Caco-2 (cell line): ENCODE results near the gene NKX1-2. TPM values are rescaled to one million over a fixed set of nuclear protein-coding genes. Genes with fewer than 3 reads are reported as not detected.
A peak's percentile ranks its signal among the peaks of the same experiment; 100 is the strongest.

Experiments used
- BruUV-seq: library from RNA; stranded (reverse); fragments of 400-500 nt; replicated peaks from 2 replicates; lab custom pipeline; 2021; lab: Mats Ljungman, UMichigan
- CTCF ChIA-PET: fragments of 300-600 bp; sonication (Branson Sonifier 250); formaldehyde crosslinking; loops from one replicate; lab custom pipeline; 2022; ENCODE audit warnings: antibody characterized with exemption; lab: Charles Lee
- POLR2A ChIA-PET: fragments of 300-600 bp; sonication (Branson Sonifier 250); formaldehyde crosslinking; loops from one replicate; lab custom pipeline; 2022; ENCODE audit warnings: antibody characterized with exemption; lab: Charles Lee
- DNase-seq, 2 experiments: peaks; one replicate each; pipeline versions ENCODE4 v3.0.0 to v3.0.0-alpha.2; 2020 to 2022
- H3K27me3 ChIP-seq: replicated peaks from 2 replicates; pipeline ENCODE4 v1.6.0; 2011; ENCODE audit warnings: low read length; ENCODE audit not compliant: control insufficient read depth, insufficient read depth
- H3K36me3 ChIP-seq: 2 replicates; pipeline ENCODE4 v1.5.1; 2011; ENCODE audit warnings: low read length; ENCODE audit not compliant: control insufficient read depth, insufficient read depth
- H3K4me1 ChIP-seq: fragments of 250-450 bp; sonication (Bioruptor Pico); 2 replicates; pipeline ENCODE4 v1.5.1; 2020; ENCODE audit warnings: mild to moderate bottlenecking
- H3K4me3 ChIP-seq: 2 replicates; pipeline ENCODE4 v1.5.1; 2011; ENCODE audit warnings: low read depth, mild to moderate bottlenecking, control low read depth, low read length
- H3K9me3 ChIP-seq: fragments of 250-450 bp; sonication (Bioruptor Pico); 2 replicates; pipeline ENCODE4 v1.5.1; 2020; ENCODE audit warnings: mild to moderate bottlenecking, moderate library complexity
- H3K27ac Mint-ChIP-seq: one replicate; pipeline ENCODE4 v1.8.0; 2022; ENCODE audit warnings: mixed read lengths; ENCODE audit not compliant: unreplicated experiment
- H3K27me3 Mint-ChIP-seq: one replicate; pipeline ENCODE4 v1.8.0; 2022; ENCODE audit warnings: mixed read lengths; ENCODE audit not compliant: insufficient read depth, unreplicated experiment
- H3K36me3 Mint-ChIP-seq: one replicate; pipeline ENCODE4 v1.8.0; 2022; ENCODE audit warnings: mild to moderate bottlenecking, mixed read lengths; ENCODE audit not compliant: insufficient read depth, unreplicated experiment
- H3K4me1 Mint-ChIP-seq: one replicate; pipeline ENCODE4 v1.8.0; 2022; ENCODE audit warnings: low read depth, mixed read lengths; ENCODE audit not compliant: unreplicated experiment
- H3K4me3 Mint-ChIP-seq: one replicate; pipeline ENCODE4 v1.8.0; 2022; ENCODE audit warnings: mild to moderate bottlenecking, moderate library complexity, mixed read lengths; ENCODE audit not compliant: unreplicated experiment
- H3K9me3 Mint-ChIP-seq: one replicate; pipeline ENCODE4 v1.8.0; 2022; ENCODE audit warnings: mixed read lengths; ENCODE audit not compliant: unreplicated experiment
- intact Hi-C: fragments of 100-400 bp; cut with micrococcal nuclease; formaldehyde crosslinking; loops from one replicate; pipeline ENCODE4 v1.10.0; 2022; ENCODE audit not compliant: unreplicated experiment
- total RNA-seq: library from RNA; stranded (reverse); gene quantifications from 2 replicates; pipeline ENCODE4 v1.2.3, GENCODE V29; 2022
- TF ChIP-seq, protein P1 (sequence below), 2 experiments: fragments of 200-600 bp in 1 of 2; IDR thresholded peaks; 1 replicate in 1 of 2; 2 replicates in 1 of 2; pipeline versions ENCODE4 v1.5.1 to v1.8.0; 2011 to 2022; ENCODE audit warnings: antibody characterized with exemption in 1 of 2, control low read depth in 1 of 2, inconsistent platforms in 1 of 2, low read depth in 1 of 2, low read length in 1 of 2, mild to moderate bottlenecking in 1 of 2, moderate library complexity in 1 of 2; ENCODE audit not compliant: insufficient read depth in 1 of 2, severe bottlenecking in 1 of 2, unreplicated experiment in 1 of 2

The NKX1-2 gene
- total RNA-seq, 1 experiment from 2014 or later, result 2.8 TPM

DNA sequence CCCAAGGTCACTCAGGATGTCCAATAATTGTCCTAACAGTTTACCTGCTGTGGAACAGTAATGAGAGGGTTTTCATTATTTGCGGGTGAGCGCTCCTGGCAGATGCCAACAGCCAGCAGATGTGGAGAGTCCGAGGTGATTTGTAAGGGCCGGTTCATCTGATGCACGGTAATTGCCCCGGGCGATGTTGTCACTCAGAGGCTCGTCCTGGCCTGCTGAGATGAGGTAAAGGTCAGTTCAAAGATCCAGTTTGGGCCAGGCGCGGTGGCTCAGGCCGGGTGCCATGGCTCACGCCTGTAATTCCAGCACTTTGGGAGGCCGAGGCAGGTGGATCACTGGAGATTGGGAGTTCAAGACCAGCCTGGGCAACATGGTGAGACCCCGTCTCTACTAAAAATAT lies 28.7 kb upstream of the NKX1-2 start:
- no peak overlapping the region for H3K4me3 ChIP-seq
- no peaks in the 10 kb centered on the region for H3K27me3 Mint-ChIP-seq
- TF ChIP-seq, protein P1, sequence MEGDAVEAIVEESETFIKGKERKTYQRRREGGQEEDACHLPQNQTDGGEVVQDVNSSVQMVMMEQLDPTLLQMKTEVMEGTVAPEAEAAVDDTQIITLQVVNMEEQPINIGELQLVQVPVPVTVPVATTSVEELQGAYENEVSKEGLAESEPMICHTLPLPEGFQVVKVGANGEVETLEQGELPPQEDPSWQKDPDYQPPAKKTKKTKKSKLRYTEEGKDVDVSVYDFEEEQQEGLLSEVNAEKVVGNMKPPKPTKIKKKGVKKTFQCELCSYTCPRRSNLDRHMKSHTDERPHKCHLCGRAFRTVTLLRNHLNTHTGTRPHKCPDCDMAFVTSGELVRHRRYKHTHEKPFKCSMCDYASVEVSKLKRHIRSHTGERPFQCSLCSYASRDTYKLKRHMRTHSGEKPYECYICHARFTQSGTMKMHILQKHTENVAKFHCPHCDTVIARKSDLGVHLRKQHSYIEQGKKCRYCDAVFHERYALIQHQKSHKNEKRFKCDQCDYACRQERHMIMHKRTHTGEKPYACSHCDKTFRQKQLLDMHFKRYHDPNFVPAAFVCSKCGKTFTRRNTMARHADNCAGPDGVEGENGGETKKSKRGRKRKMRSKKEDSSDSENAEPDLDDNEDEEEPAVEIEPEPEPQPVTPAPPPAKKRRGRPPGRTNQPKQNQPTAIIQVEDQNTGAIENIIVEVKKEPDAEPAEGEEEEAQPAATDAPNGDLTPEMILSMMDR (IDR thresholded peaks at IDR 0.05; ENCODE audit: insufficient read depth in 1 of 2, low read depth in 1 of 2, low read length in 1 of 2, severe bottlenecking in 1 of 2, unreplicated experiment in 1 of 2), result no peak
- no peaks in the 10 kb centered on the region for H3K27me3 ChIP-seq
- POLR2A ChIA-PET, result no interaction called here
- H3K27ac Mint-ChIP-seq, result peak overlapping the region; percentile 32
- peaks cover 38% of the 10 kb centered on the region for H3K4me1 ChIP-seq
- DNase-seq, result no peak
- no peaks in the 10 kb centered on the region for H3K9me3 ChIP-seq
- H3K36me3 ChIP-seq, result no peaks in the 10 kb centered on the region
- peaks cover 7% of the 10 kb centered on the region for H3K36me3 Mint-ChIP-seq
- H3K4me1 Mint-ChIP-seq, result peaks cover 31% of the 10 kb centered on the region
- no peaks in the 10 kb centered on the region for H3K9me3 Mint-ChIP-seq
- intact Hi-C loops, result no loop called here
- no TSS peak for BruUV-seq
- CTCF ChIA-PET, result no interaction called here
- no peak overlapping the region for H3K4me3 Mint-ChIP-seq

DNA sequence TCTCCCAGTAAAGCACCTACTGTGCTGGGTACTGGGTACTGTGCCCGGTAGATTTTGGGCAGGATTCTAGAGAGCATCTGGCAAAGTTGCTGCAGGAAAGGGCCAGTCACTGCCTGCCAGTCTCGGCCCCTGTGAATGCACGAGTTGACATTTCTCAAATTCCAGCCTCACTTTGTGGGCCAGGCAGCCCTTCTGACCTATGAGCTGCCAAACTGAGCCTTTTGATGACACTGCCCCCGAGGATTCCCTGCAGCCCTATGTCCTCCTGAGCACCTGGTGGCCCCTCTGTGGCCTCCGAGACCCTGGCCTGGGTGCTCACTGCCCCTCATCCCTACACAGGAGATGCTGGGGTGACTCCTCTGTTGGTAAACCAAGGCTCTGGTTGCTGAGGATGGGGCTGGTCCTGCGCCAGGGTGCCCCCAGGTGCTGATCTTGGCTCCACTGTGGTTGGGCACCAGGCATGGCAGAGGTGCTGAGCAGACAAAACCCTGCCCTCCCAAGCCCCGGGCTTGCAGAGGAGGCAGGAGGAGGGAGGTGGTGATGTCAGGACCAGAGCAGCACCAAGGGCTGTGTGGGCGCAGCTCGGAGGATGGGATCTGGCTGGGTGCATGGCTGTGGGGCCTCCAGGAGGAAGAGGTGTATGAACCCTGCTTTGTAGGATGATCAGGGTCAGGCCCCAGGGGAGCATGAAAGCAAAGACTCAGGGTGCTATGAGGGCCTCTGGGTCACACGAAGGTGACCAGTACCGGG lies 28.0 kb upstream of the NKX1-2 start:
- no peaks in the 10 kb centered on the region for H3K9me3 Mint-ChIP-seq
- H3K27me3 Mint-ChIP-seq, result no peaks in the 10 kb centered on the region
- peaks cover 29% of the 10 kb centered on the region for H3K4me1 Mint-ChIP-seq
- ChIA-PET POLR2A (no interaction called here), CTCF (interaction anchor here (0.7 to 1.0 kb wide), 2 partner anchors 16 to 89 kb away, joined by 3 read pairs; partner anchors contain the start of gene LHPP)
- peak overlapping the region; percentile 48 for H3K27ac Mint-ChIP-seq
- Histone ChIP-seq H3K36me3 (no peaks in the 10 kb centered on the region), H3K9me3 (no peaks in the 10 kb centered on the region), H3K27me3 (no peaks in the 10 kb centered on the region), H3K4me3 (no peak overlapping the region), H3K4me1 (peaks cover 38% of the 10 kb centered on the region)
- BruUV-seq, result no TSS peak
- intact Hi-C loops, result loop anchor here (2.0 kb wide), 1 partner anchor 25 kb away; no protein-coding TSS in a partner anchor
- peak overlapping the region; percentile 27 for H3K4me3 Mint-ChIP-seq
- TF ChIP-seq, protein P1 (IDR thresholded peaks at IDR 0.05; ENCODE audit: insufficient read depth in 1 of 2, low read depth in 1 of 2, low read length in 1 of 2, severe bottlenecking in 1 of 2, unreplicated experiment in 1 of 2), result no peak
- DNase-seq, result peak; percentile 61 to 62
- H3K36me3 Mint-ChIP-seq, result peaks cover 7% of the 10 kb centered on the region

DNA sequence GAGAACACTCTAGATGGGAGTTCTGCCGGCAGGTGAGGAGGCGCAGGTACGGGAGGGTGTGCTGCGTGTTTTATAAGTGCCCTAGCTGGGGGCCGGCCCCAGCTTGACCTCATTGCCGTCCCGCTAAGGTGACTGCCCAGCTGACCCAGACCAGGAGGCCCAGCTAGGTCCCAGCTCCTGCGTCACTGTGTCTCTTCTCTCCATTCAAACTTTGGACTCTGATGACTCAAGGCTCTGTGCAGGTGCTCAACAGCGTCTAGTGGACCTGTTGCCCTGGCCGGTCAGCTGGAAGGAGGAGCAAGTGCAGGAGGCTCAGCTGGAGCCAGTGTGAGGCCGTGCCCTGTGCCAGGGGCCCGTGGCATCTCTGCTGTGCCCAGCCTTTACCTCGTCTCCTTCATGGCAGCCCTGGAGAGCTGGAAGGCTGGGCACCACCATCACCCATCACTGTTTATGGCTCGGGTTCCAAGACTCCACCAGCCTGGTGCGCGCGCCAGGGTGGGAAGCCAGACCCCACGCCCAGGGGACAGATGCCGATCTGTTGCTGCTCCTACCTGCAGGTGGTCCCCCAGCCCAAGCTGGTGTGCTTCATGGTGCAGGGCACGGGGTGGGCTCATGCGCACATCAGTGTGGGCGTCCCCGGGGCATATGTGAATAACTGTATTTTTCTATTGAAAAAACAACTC lies 26.3 kb upstream of the NKX1-2 start:
- TF ChIP-seq, protein P1 (IDR thresholded peaks at IDR 0.05; ENCODE audit: insufficient read depth in 1 of 2, low read depth in 1 of 2, low read length in 1 of 2, severe bottlenecking in 1 of 2, unreplicated experiment in 1 of 2), result no peak
- DNase-seq, result peak; percentile 87 to 89
- Histone ChIP-seq H3K36me3 (no peaks in the 10 kb centered on the region), H3K27me3 (no peaks in the 10 kb centered on the region), H3K9me3 (no peaks in the 10 kb centered on the region), H3K4me1 (peaks cover 38% of the 10 kb centered on the region), H3K4me3 (no peak overlapping the region)
- Mint-ChIP-seq H3K4me1 (peaks cover 18% of the 10 kb centered on the region), H3K9me3 (no peaks in the 10 kb centered on the region), H3K4me3 (peak overlapping the region; percentile 65), H3K36me3 (peaks cover 12% of the 10 kb centered on the region), H3K27ac (peak overlapping the region; percentile 92), H3K27me3 (no peaks in the 10 kb centered on the region)
- intact Hi-C loops, result loop anchor here (1.0 to 2.0 kb wide), 2 partner anchors 10 to 27 kb away; no protein-coding TSS in a partner anchor
- POLR2A ChIA-PET, result interaction anchor here (0.9 kb wide), 1 partner anchor 15 kb away, joined by 8 read pairs; the partner anchor contains the start of gene LHPP
- BruUV-seq, result no TSS peak
- CTCF ChIA-PET, result interaction anchor here (1.4 kb wide), 1 partner anchor 73 kb away, joined by 5 read pairs; no protein-coding TSS in a partner anchor
